Activated B cell treated with CpG ODN at 0.5 μM for 24 hours (primary cell): Measurements from ENCODE around the gene SENP1. TPM values are rescaled to one million over a fixed set of nuclear protein-coding genes. Genes with fewer than 3 reads are reported as not detected.

Source experiments
- ATAC-seq: fragments of 200-7000 bp; cut with Tn5 transposase; one replicate; pipeline ENCODE4 v1.10.0; 2021; ENCODE audit warnings: low read depth, mild to moderate bottlenecking, moderate library complexity
- CTCF ChIA-PET: fragments of 350-600 bp; sonication (Branson Sonifier 250); formaldehyde crosslinking; loops from one replicate; lab custom pipeline; 2021; ENCODE audit warnings: antibody characterized with exemption; lab: Charles Lee
- POLR2A ChIA-PET: fragments of 350-600 bp; sonication (Branson Sonifier 250); formaldehyde crosslinking; loops from one replicate; lab custom pipeline; 2021; ENCODE audit warnings: antibody characterized with exemption; lab: Charles Lee
- DNase-seq: peaks from one replicate; pipeline ENCODE4 v3.0.0; 2022
- H3K27ac Mint-ChIP-seq: one replicate; pipeline ENCODE4 v1.8.0; 2020; ENCODE audit warnings: mixed read lengths
- H3K27me3 Mint-ChIP-seq: one replicate; pipeline ENCODE4 v1.8.0; 2021; ENCODE audit warnings: mixed read lengths
- H3K36me3 Mint-ChIP-seq: one replicate; pipeline ENCODE4 v1.8.0; 2021; ENCODE audit warnings: low read depth, mixed read lengths
- H3K4me1 Mint-ChIP-seq: one replicate; pipeline ENCODE4 v1.8.0; 2021; ENCODE audit warnings: mixed read lengths
- H3K4me3 Mint-ChIP-seq: one replicate; pipeline ENCODE4 v1.8.0; 2020; ENCODE audit warnings: mild to moderate bottlenecking, mixed read lengths
- H3K9me3 Mint-ChIP-seq: one replicate; pipeline ENCODE4 v1.8.0; 2020; ENCODE audit warnings: mixed read lengths
- CTCF ChIP-seq: fragments of 200-600 bp; IDR thresholded peaks from one replicate; pipeline ENCODE4 v1.8.0; 2022; ENCODE audit warnings: antibody characterized with exemption, mild to moderate bottlenecking
- intact Hi-C: fragments of 100-400 bp; cut with micrococcal nuclease; formaldehyde crosslinking; loops from one replicate; pipeline ENCODE4 v1.15.1; 2024
- total RNA-seq: library from RNA; stranded (reverse); gene quantifications from 2 replicates; pipeline ENCODE4 v1.2.3, GENCODE V29; 2022

SENP1 gene
- total RNA-seq, 1 donor from 2014 or later: 43.2 TPM

- ATAC-seq: no peak
- ChIA-PET POLR2A (no interaction called here), CTCF (no interaction called here)
- no peaks in the 10 kb centered on the region for H3K9me3 Mint-ChIP-seq
- no peaks in the 10 kb centered on the region for H3K36me3 Mint-ChIP-seq
- peak overlapping the region; percentile 71 for H3K4me3 Mint-ChIP-seq
- peaks cover 36% of the 10 kb centered on the region for H3K4me1 Mint-ChIP-seq
- peak; percentile 10 for DNase-seq
- intact Hi-C loops: loop anchor here (1.0 to 5.0 kb wide), 2 partner anchors 11 to 39 kb away; partner anchors contain the start of gene TMEM106C
- H3K27ac Mint-ChIP-seq: no peak overlapping the region
- peaks cover 75% of the 10 kb centered on the region for H3K27me3 Mint-ChIP-seq
- no peak for TF ChIP-seq CTCF
Measured at GRCh38 chr12:48000878-48001504, 104.9 kb downstream of the SENP1 start.

- intact Hi-C loops: loop anchor here (5.0 kb wide), 1 partner anchor 38 kb away; the partner anchor contains the start of gene TMEM106C
- Mint-ChIP-seq H3K9me3 (no peaks in the 10 kb centered on the region), H3K4me3 (no peak overlapping the region), H3K4me1 (peaks cover 34% of the 10 kb centered on the region), H3K27ac (no peak overlapping the region), H3K27me3 (peaks cover 72% of the 10 kb centered on the region), H3K36me3 (no peaks in the 10 kb centered on the region)
- POLR2A ChIA-PET: no interaction called here
- TF ChIP-seq CTCF: no peak
- ATAC-seq: no peak
- no peak for DNase-seq
- CTCF ChIA-PET: no interaction called here
Measured at GRCh38 chr12:47999816-48000215, 106.1 kb downstream of the SENP1 start.

DNA sequence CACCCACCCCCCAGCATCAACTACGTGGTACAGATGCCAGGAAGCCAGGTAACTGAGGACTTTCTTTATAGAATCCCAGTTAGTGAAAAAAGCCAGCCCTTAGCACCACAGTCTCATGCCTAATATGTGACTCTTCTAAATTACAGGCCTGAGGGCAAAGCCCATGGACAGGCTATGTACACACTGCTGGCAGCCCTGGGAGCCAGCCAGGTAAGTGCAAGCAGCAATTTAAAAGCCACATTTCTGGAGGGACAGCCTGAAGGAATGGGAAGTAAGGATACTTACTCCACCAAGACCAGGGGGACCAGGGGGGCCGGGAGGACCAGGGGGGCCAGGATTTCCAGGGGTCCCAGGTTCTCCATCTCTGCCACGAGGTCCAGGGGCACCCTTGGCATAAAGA, 108.6 kb downstream of the SENP1 start:
- ATAC-seq: no peak
- ChIA-PET CTCF (no interaction called here), POLR2A (no interaction called here)
- TF ChIP-seq CTCF: no peak
- intact Hi-C loops: no loop called here
- H3K4me1 Mint-ChIP-seq: peaks cover 16% of the 10 kb centered on the region
- H3K27ac Mint-ChIP-seq: no peak overlapping the region
- peaks cover 68% of the 10 kb centered on the region for H3K27me3 Mint-ChIP-seq
- no peaks in the 10 kb centered on the region for H3K9me3 Mint-ChIP-seq
- no peak overlapping the region for H3K4me3 Mint-ChIP-seq
- H3K36me3 Mint-ChIP-seq: no peaks in the 10 kb centered on the region
- no peak for DNase-seq

GRCh38 chr12:47995981-47996401, 109.9 kb downstream of the SENP1 start:
- POLR2A ChIA-PET: no interaction called here
- Mint-ChIP-seq H3K4me3 (no peak overlapping the region), H3K27me3 (peaks cover 56% of the 10 kb centered on the region), H3K4me1 (peaks cover 8% of the 10 kb centered on the region), H3K27ac (no peak overlapping the region), H3K9me3 (no peaks in the 10 kb centered on the region), H3K36me3 (no peaks in the 10 kb centered on the region)
- intact Hi-C loops: no loop called here
- CTCF ChIA-PET: no interaction called here
- ATAC-seq: no peak
- TF ChIP-seq CTCF: no peak
- DNase-seq: no peak

- Mint-ChIP-seq H3K4me1 (peaks cover 29% of the 10 kb centered on the region), H3K9me3 (no peaks in the 10 kb centered on the region), H3K4me3 (no peak overlapping the region), H3K27ac (no peak overlapping the region), H3K27me3 (peaks cover 32% of the 10 kb centered on the region), H3K36me3 (no peaks in the 10 kb centered on the region)
- intact Hi-C loops: no loop called here
- ChIA-PET POLR2A (no interaction called here), CTCF (no interaction called here)
- TF ChIP-seq CTCF: no peak
- DNase-seq (no peak), ATAC-seq (no peak)
Measured at GRCh38 chr12:47993491-47993890, 112.4 kb downstream of the SENP1 start.

Other genes with a start within 250 kb of the SENP1 start
- gene VDR, start 201.1 kb downstream of the SENP1 start, total RNA-seq: 0.64 and 0.86 TPM in 2 replicates
- 24.5 and 31.3 TPM in 2 replicates for gene TMEM106C, start 142.5 kb downstream of the SENP1 start, total RNA-seq
- not detected in 2 replicates for gene COL2A1, start 101.6 kb downstream of the SENP1 start, total RNA-seq
- gene PFKM, start 13.3 kb upstream of the SENP1 start, total RNA-seq: 44.7 and 49.2 TPM in 2 replicates
- 40.0 and 43.6 TPM in 2 replicates for gene ASB8, start 51.4 kb upstream of the SENP1 start, total RNA-seq
- gene CCDC184, start 77.6 kb upstream of the SENP1 start, total RNA-seq: 0.18 and 0.29 TPM in 2 replicates
- not detected in 2 replicates for gene OR10AD1, start 97.2 kb upstream of the SENP1 start, total RNA-seq
- 27.6 and 34.5 TPM in 2 replicates for gene ZNF641, start 244.8 kb upstream of the SENP1 start, total RNA-seq